GM10847 (cell line): Measurements from ENCODE around the gene A4GNT.
A peak's percentile ranks its signal among the peaks of the same experiment; 100 is the strongest.

Experiments used
- POLR2A ChIP-seq: IDR thresholded peaks from 2 replicates; pipeline ENCODE4 v1.6.1; 2011; ENCODE audit not compliant: insufficient read length; ENCODE audit errors: extremely low read depth

Gene A4GNT

DNA sequence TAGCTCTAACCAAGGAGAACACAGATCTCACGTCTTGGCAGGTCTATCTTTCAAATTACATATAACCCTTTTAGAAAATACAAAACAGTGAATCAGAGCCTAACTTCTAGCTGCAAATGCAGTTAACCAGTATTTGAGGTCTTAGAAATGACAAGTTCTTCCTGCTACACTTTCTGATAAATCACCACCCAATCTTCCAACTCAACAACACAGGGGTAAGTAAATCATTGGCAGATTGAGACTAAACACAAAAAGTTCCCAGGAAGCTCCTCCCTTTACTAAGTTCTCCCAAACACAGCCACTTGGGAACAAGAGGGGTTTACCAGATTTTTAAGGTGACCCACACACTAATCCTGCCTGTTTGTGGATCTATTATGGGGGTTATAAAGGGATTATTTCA is at the start of gene A4GNT:
Gene A4GNT (minus strand): TSS at position 152 of the 400 bp plus-strand sequence. CDS start 1,134 bp downstream, outside the sequence.
- no peak for TF ChIP-seq POLR2A

DNA sequence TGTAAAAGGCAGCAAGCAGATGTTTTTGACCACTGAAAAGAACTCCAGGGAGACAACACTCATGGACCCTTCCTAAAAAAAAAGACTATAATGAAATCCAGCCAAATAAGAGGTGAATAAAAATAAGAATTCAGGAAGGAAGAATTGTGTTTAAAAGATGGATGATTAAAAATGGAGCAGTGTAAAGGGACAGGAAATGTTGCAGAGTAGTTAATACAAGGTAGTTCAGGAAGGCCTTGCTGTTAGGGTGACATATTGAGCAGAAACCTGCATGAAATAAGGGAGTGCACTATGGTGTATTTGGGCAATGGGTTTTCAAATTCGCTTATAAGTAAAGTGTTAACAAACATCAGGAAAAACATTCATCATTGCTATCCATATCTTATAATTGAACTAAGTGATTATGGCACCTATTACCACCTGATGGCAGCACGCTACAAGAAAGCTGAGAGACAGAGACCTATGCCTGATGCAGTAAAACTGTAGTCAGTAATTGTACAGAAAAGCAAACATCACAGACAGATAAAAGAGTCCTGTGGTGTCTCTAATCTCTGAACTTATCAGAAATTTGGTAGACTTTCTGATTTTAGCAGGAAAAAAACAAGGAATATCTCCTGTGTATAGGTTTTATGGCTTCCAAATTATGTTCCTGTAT is 48.3 kb upstream of the A4GNT start:
- no peak for TF ChIP-seq POLR2A

DNA sequence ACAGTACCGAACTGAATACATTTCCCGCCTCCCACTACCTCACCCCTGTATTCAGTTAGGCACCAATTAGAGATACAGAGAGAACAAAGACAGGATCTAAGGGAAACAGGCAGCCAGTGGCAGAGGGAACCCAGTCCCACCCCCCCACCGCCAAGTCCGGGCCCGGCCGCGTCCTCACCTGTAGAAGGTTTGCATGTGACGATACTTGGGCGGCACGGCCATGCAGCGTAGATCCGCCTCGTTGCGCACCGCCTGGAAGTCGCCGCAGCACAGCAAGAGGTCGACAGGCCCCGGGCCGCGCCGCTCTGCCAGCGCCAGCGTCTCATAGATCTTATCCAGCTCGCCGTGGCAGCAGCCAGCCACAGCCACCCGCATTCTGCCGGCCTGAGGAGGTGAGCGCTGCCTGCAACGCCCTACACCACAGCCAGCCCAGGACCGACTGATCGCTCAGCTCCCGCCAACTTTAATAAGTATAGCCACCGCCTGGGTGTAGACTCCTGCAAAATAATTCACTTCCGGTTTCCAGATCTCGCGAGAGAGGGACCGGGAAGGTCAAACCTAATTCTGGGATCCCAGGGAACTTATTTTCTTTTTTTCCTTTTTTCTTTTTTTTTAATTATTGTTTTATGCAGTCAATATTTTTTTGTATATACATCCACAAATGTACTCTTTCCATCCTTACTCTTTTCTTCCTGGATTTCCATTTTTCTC is 42.4 kb upstream of the A4GNT start, which contains the start of gene DBR1:
Gene DBR1 (minus strand): TSS at position 501 of the 711 bp plus-strand sequence. CDS start 126 bp downstream, at position 375.
- TF ChIP-seq POLR2A = peak; percentile 90

DNA sequence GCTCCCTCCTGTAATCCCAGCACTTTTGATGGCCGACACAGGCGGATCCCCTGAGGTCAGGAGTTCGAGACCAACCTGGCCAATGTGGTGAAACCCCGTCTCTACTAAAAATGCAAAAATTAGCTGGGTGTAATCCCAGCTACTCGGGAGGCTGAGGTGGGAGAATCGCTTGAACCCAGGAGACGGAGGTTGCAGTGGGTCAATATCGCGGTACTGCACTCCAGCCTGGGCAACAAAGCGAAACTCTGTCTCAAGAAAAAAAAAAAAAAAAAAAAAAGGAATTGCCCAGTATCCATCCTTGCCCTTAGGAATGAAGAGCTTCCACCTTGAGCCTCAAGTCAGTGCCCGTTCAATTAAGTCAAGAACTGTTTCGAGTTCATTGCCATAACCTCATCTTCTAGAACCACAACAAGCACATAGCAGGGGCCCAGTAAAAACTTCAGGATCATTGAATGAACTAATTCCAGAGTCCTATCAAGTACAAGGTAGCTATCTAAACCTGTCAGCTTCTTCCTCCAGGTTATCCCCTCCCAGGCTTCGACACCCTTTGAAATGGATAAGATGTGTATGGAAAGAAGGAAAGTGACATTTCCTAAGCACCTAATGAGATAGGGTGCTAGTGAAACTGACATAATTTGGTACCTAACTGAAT is 41.7 kb upstream of the A4GNT start:
- no peak for TF ChIP-seq POLR2A

DNA sequence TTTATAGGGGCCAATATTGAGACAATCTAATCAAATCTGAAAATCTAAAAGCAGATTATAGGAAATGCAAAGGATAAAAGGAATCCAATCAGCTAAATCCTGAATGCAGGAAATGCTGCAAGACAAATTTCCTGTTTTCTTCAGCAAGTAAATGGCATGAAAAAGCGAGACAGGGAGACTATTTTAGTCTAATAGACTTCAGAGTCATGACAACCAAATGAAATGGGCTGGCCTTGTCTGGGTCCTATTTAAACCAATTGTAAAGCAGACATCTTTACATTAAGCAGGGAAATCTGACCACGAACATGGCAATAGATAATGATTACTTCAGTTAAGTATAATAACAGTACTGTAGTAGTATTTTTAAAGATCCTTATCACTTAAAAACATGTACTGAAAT is 40.4 kb upstream of the A4GNT start:
- no peak for TF ChIP-seq POLR2A

DNA sequence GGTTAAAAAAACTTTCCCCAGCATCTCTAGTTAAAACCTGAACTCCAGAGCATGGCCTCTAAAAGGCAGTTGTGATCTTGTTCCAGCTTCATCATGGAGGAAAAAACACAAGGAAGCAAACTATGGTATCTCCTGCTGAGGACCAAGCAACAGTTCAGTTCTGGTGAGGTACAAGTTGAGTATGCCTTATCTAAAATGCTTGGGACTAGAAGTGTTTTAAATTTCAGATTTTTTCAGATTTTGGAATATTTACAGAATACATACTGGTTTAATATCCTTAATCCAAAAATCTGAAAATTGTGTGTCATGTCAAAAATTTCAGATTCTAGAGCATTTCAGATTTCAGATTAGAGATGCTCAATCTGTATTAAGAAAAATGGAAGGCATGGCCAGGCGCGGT is 32.9 kb upstream of the A4GNT start:
- TF ChIP-seq POLR2A = no peak

DNA sequence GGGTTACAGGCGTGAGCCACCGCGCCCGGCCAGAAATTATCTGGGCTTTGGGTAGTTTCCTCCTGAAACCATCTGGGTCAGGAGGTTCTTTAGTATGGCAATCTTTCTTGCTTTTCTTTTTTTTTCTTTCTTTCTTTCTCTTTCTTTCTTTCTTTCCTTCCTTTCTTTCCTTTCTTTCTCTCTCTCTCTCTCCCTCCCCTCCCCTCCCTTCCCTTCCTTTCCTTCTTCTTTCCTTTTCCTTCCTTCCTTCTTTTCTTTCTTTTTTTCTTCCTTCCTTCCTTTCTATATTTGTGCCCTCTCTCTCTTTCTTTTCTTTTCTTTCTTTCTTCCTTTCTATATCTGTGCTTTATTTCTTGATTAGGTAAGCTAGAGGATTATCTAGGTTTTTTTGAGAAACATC is 25.6 kb upstream of the A4GNT start:
- no peak for TF ChIP-seq POLR2A

DNA sequence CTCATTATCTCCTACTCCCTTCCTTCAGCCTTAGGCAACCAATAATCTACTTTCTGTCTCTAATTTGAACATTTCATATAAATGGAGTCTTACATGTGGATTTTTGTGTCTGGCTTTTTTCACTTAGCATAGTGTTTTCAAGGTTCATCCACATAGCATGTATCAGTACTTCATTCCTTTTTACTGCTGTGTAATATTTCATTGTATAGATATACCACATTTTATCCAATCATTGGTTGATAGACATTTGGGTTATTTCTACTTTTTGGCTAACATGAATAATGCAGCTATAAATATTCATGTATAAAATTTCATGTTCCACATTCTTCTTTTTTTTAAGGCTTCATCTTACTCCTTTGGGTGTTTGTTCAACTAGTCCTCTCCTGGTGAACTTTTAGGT is 22.3 kb upstream of the A4GNT start:
- TF ChIP-seq POLR2A = no peak

DNA sequence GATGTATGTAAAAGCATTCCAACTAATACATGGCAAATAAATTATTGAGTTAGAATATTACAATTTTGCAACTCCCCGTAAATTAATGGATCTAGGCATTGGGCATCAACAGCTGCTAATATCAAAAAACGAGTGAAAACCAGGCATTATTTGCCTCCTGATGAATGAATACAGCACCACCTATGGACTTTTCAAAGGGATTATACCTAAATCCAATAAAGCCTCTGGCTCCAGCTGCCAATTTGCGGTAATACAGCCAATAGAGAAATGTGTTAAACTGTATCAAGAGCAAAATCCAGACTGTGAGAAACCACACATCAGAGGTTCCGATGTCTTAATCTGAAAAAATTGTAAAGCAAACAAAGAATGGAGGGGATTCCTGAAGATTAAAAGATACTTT is 16.3 kb upstream of the A4GNT start:
- TF ChIP-seq POLR2A = no peak

DNA sequence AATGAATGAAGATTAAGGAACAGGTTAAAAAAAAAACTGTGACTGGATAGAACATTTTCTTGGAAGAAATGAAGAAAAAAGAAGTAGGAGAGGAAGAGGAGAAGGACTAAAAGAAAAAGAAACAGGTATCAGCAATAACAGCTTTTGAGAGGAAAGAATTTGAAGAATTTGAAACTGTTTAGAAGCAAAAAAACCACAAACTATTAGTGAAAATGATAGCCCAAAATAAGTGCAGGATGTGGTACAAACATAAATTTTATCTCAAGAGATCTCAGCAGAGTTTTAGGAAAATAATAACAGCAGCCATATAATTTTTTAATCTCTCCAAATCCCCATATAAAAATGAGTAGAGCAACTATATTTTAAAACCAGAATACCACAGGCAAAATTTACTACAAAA is 8.8 kb upstream of the A4GNT start:
- no peak for TF ChIP-seq POLR2A

DNA sequence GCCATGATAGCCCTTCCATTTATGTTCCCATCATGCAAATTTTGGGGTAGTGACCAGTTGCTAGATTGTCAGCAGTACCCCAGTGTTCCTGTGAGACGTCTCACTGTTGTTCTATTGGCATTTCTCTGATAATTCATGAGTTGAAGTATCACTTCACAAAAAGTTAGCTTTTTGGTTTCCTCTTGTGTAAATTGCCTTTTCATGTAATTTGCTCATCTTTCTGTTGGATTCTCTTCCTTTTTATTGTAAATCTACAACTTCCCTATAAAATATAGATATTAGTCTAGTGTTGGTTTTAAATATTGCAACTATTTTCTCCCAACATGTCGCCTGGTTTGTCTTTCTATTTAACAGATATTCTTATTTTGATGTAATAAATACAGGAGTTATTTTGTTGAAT is 7.5 kb upstream of the A4GNT start:
- no peak for TF ChIP-seq POLR2A

DNA sequence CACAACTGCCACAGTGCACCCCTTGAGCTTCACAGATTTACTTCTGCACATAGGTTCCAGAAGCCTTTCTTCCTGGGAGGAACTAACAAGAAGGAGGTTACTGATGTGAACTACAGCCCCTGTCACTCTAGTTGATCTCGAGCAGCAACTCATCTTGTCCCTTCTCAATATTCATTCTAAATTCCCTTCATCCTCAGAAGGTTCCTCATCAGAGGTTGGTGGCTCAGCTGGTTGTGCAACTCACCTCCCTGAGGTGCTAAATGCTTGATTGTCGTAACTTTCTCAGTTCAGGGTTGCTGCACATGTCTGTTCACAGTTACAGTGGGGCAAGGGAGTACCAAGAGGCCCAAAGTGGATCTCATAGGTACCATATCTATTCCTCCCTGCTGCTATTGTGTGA is 5.7 kb upstream of the A4GNT start:
- TF ChIP-seq POLR2A = no peak

DNA sequence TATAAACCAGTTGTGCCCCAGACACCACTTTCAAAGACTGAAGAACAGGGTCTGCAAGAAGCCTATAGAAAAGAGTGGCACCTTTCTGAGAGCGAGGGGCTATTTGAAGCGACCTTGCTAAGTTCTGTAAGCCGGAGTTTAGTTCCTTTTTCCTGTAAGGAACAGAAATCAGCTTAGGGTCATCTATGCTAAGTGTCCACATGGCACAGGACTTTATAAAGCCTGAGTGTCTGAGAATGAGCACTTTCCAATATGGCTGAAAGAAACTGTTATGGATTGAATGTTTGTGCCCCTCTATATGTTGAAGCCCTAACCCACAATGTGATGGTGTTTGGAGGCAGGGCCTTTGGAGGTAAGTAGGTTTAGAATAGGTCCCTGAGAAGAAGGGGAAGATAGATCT is 4.0 kb upstream of the A4GNT start:
- TF ChIP-seq POLR2A = no peak

DNA sequence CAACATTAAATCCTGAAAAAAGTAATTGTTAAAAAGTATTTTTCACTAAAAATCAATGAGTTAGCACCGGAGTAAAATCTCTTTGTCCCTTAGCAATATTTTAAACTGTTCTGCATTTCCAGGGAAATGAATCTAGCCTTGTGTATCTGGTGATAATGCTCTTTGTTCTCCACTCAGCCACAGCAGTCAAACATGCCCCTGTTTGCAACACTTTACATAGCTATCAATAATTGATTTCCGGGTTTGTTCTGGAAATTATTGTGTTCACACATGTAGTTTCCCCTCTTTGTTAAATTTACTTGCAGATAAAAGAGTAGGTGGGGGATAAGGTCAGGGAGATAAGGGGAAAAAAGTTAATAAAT is 3.6 kb upstream of the A4GNT start:
- TF ChIP-seq POLR2A = no peak

DNA sequence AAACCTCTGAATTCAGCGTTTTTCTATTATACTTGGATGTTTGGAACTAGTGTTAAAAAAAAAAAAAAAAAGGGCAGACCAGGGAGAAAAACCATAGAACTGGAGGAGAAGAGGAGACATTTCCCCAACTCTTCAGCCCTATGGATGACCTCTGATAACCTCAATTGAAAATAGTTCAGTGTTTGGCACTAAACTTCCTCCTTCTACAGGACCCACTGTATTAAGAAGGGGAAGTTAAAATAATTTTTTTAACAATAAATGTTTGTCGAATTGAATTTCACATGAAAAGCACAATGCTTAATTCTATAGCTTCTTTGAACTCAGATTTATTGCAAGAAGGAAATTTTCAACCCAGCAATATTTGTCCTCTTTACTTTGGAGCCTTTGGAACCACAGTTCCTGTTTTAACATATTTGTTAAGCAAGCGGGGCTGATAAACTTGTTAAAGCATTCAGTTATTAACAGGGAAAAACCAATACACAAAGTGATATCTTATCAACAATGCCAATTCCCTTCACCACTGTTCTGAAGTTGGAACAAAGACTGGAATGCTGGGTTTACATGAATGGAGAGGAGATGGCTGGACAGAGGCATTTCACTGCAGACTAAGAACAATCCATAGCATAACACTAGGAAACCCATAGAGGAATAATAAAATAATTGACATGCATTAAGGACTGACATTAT is 3.1 kb upstream of the A4GNT start:
- TF ChIP-seq POLR2A = no peak
